ENCODE data around the gene ARHGEF16.

Gene ARHGEF16

DNA sequence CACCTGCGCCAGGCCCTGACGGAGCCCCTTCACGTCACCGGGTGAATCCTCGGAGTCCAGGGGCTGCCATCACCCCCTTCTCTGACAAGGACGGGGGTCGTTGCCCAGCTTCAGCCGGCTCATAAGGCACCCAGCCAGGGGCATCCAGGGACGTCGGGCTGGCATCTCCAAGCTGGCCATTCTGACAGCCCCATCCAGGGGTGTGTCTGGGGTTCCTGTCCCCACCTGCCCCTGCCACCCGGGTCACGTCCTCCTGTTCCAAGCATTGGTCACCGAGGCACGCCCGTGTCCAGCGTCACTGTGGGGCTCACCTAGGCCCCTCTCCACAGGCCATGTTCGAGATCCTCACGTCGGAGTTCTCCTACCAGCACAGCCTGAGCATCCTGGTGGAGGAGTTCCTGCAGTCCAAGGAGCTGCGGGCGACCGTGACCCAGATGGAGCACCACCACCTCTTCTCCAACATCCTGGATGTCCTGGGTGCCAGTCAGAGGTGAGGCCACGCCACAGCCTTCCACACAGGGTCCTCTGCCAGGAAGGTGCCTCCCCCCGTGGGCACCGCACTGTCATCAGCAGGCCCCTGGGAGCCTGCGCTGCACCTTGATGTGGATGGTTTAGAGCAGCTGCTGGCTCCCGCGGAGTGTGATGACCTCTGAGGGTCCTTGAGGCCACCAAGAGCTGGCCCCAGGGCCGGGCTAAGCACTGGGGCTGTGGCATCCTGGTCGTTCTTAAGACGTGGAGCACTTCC lies 14.8 kb downstream of the ARHGEF16 start:
- peak in 1 of 5 experiments; percentile 2 for DNase-seq

DNA sequence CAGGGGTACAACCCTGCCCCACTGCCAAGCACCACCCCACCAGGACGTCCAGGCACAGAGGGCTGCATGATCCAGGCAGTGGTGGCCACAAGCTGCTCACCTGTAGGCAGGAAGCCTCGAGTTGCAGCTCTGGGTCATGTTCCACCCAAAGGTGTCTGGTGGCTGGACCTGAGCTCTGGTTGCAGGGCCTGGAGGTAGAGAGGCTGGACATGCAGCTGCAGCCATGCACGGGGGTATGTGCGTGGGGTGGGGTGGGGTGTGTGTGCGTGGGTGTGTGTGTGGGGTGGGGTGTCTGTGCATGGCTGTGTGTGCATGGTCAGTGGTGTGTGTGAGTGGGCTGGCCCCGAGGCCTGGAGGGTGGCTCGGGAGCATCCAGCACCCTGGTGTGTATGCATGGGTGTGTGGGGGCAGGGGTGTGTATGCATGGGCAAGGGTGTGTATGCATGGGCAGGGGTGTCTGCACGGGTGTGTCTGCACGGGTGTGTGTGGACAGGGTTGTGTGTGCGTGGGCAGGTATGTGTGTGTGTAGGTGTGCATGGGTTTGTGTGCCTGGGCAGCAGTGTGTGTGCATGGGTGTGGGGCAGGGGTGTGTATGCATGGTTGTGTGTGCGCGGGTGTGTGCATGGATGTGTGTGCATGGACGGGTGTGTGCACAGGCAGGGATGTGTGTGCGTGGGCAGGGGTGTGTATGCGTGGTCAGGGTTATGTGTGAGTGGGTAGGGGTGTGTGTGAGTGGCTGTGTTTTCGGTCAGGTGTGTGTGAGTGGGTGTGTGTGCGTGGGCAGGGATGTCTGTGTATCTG lies 15.6 kb downstream of the ARHGEF16 start:
- DNase-seq = peak in 1 of 5 experiments; percentile 2

DNA sequence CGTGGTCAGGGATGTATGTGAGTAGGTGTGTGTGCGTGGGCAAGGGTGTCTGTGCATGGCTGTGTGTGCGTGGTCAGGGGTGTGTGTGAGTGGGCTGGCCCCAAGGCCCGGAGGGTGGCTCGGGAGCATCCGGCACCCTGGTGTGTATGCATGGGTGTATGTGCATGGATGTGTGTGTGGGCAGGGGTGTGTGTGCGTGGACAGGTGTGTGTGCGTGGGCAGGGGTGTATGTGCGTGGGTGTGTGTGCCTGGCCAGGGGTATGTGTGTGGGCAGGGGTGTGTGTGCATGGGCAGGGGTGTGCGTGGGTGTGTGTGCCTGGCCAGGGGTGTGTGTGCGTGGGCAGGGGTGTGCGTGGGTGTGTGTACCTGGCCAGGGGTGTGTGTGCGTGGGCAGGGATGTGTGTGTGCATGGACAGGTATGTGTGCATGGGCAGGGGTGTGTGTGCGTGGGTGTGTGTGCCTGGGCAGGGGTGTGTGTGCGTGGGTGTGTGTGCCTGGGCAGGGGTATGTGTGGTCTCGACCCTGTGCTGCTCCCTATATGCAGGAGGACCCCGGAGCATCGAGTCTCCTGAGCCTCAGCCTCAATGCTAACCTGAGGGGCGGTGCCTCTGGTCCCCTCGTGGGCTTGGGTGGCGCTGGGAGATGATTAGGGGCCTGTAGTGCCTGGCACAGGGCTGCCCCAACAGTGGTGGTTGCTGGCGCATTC lies 16.3 kb downstream of the ARHGEF16 start:
- DNase-seq = no peak

DNA sequence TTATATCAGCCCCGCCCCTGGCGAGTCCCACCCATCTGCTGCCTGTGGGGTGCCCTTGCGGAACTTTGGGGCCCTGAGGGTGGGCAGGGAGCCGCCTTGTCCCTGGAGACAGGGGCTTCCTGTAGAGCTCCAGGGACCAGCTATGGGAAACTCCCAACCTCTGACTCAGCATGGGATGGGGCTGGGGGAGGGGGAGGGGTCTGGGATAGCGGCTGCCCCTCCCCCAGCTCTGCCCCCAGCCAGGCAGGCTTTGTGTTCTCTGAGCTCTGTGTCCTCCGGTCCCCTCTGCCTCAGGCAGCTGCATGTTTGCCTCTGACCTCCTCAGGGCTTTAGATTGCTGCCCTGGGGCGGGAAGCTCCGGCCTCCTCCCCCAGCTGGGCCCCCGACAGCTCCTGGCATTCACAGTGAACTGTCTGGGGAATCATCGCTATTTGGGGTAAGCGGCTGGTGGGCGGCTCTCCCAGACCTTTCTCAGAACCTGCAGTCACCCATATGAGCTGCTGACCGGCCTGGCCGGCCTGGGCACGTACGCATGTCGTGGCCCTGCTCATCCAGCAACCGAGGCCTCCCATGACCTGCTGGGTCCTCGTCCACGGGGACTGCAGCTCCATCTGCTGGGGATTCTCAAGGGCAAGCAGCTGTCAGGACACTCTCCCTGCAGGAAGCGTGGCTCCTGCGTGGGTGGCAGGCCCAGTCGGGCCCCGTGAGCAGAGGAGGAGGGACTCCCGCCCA lies 17.1 kb downstream of the ARHGEF16 start:
- no peak for DNase-seq

DNA sequence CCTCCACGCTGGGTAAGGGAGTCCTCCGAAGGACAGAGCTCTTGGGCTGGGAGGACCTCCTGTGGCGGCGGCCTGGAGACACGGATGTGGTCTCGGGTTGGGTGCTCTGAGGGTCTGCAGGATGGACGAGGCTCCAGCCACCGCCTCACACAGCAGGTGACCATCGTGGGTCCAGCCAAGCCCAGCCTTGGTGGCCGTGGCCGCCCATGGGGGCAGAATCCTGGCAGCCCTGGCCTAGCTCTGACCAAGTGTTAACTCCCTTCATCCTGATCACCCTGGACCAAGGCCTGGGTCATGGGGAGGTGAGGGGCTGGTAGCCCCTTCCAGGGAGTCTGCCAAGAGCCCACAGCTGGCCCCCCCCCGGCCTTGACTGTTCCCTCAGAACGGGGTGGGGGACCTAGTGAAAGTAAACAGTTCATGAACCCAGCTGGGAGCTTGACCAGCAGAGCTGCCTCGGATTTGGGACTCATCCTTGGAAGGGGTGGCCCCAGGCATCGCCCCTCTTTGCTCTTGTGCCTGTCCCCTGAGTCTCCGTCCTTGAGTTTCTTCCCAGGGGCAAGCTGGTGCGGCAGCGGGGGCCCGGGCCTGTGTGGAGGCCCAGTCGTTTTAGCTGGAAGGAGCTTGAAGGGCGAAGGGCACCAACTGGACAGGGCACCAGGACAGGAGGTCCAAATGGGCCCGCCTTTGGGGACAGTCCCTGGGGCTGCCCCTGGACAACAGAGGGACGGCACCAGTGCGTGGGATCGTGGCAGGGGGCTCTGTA lies 17.8 kb downstream of the ARHGEF16 start:
- DNase-seq = no peak

DNA sequence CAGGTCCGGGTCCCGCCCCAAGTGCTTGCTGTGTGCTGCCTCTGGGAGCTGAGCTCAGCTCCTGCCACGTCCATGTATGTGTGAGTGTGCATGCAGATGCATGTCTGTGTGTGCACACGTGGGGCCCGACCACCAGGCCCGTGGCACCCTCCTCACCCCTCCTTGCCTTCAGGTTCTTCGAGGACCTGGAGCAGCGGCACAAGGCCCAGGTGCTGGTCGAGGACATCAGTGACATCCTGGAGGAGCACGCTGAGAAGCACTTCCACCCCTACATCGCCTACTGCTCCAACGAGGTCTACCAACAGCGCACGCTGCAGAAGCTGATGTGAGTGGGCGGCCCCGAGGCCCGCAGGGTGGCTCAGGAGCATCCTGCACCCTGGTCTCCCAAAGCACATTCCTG lies 18.4 kb downstream of the ARHGEF16 start:
- DNase-seq = no peak

- DNase-seq = no peak
Observed at GRCh38 chr1:3473381-3473844, 18.9 kb downstream of the ARHGEF16 start.

DNA sequence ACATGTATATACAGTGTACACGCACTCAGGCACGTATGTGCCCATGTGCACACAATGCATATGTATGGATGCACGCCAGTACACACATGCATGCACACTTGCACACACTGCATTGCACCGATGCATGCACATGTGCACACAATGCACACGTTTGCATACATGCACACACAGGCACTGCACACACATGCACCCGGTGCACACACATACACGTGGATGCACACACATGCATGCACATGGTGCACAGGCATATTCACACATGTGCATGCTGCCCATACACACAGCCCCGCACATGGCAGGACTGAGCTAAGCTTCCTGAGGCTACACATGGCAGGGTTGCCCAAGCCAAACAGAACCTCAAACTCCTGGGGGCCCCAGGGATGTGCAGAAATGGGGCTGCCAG lies 19.6 kb downstream of the ARHGEF16 start:
- DNase-seq = no peak

- no peak for DNase-seq
Observed at GRCh38 chr1:3474421-3474820, 20.0 kb downstream of the ARHGEF16 start.

GRCh38 chr1:3475839-3476573 lies 21.5 kb downstream of the ARHGEF16 start:
- no peak for DNase-seq

DNA sequence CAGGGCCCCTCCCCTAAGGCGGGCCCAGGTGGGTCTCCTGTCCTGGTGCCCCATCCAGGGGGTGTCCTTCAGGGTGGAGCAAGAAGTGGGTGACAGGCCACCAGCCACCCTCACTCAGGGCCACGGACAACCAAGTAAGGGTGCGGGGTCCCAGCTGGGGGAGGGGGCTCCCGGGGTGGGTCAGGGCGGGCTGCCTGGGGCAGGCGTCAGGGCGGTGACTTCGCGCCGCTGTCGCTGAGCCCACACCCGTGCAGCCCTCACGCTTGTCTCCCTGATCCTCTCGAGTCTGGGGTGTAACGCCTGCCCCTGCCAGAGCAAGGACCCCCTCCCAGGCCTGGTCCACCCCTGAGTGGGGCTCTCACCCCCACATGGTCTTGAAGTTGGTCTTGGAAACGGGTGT lies 22.2 kb downstream of the ARHGEF16 start:
- no peak for DNase-seq

GRCh38 chr1:3477241-3477995 lies 23.0 kb downstream of the ARHGEF16 start:
- DNase-seq = no peak

GRCh38 chr1:3478187-3478586 lies 23.7 kb downstream of the ARHGEF16 start:
- no peak for DNase-seq

GRCh38 chr1:3479511-3480368 lies 25.3 kb downstream of the ARHGEF16 start:
- no peak for DNase-seq

DNA sequence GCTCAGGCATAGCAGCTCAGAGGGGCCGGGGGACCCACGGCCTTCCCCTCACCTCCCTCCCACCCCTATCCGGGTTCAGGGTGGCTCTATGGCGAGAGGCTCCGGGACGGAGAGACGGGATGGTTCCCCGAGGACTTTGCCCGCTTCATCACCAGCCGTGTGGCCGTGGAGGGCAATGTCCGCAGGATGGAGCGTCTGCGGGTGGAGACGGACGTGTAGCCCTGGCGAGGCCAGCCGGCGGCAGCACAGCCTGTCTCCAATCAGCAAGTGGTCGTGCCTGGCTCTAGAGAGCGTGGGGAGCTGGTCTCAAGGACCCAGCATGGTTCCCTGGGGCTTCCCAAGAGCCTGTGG lies 25.9 kb downstream of the ARHGEF16 start:
- no peak for DNase-seq

DNA sequence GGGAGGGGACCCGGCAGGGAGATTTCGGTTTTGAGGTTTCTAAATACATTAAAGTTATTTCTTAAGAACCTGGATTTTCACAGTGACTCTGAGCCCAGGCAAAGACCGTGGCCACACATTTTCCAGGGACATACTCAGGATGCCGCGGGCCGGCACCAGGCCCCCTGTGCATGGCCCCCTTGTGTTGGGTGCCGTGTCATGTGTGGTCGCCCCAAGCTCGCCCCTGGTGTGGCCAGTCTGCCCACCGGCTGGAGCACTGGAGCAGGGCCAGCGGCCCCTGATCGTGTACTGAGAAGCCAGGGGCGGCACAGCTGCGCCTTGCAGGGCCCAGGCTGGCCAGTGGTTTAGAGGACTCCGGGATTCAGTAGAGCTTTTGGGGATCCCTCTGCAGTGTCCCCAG lies 26.6 kb downstream of the ARHGEF16 start:
- no peak for DNase-seq

- no peak for DNase-seq
Observed at GRCh38 chr1:3481836-3482375, 27.4 kb downstream of the ARHGEF16 start.

DNA sequence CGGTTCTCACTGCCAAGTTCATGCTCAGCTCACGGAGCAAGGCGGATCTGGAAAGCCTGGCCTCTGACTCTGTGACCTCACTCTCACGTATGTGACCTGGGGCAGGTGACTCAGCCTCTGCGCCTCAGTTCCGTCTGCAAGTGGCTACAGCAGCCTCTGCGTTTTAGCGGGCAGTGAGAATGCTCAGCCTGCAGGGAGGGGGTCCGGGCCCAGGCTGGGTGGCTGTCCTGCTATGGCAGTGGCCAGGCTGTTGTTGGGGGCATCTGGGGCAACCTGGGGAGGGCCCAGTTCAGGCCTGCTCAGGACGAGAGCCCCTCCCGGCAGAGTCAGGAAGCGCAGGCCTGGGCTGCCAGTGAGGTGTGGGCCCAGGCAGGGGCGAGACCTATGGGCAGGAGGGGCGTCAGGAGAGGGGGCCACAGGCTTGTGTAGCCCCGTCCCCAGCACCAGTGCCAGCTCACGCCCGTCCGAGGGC lies 27.9 kb downstream of the ARHGEF16 start:
- no peak for DNase-seq

DNA sequence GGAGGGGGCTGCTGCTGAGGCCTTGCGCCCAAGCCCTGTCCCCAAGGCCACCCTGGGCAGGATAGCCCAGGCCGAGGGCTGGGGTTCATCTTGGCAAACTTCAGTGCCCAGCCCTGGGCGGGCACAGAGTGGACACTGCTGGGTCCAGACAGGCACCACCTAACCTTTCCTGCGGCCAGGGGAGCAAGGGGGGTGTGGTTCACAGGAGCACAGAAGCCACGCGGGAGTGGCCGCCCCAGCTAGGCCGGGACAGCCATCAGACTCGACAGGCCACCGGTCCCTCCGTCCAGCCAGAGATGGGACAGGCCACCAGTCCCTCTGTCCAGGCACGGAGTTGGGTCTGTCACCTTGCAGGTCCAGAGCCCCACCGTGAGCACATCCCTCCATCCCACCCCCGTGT lies 28.9 kb downstream of the ARHGEF16 start:
- no peak for DNase-seq

All from T-helper 2 cell (primary cell).